ENCODE results near the gene ANG.

DNA sequence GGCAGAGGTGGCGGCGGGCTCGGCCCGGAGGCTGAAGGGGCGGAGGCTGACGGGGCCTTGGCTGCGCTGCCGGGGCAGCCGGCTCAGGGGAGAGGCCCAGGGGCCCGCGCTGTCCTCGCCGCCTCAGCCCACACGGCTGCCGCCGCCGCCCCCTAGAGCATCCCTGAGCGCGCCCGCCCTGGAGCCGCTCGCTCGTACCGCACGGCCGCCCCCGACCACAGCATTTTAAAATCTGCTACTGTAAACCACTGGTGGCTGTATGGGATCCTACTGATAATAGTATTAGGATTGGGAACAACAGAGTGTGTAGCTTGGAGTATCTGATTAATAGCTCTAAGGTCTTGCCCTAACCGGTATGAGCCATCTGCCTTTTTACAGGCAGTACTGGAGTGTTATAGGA is 34.9 kb downstream of the ANG start:
- TF ChIP-seq, protein P1, sequence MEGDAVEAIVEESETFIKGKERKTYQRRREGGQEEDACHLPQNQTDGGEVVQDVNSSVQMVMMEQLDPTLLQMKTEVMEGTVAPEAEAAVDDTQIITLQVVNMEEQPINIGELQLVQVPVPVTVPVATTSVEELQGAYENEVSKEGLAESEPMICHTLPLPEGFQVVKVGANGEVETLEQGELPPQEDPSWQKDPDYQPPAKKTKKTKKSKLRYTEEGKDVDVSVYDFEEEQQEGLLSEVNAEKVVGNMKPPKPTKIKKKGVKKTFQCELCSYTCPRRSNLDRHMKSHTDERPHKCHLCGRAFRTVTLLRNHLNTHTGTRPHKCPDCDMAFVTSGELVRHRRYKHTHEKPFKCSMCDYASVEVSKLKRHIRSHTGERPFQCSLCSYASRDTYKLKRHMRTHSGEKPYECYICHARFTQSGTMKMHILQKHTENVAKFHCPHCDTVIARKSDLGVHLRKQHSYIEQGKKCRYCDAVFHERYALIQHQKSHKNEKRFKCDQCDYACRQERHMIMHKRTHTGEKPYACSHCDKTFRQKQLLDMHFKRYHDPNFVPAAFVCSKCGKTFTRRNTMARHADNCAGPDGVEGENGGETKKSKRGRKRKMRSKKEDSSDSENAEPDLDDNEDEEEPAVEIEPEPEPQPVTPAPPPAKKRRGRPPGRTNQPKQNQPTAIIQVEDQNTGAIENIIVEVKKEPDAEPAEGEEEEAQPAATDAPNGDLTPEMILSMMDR (conservative IDR thresholded peaks at IDR 0.05 in 1 of 2, IDR thresholded peaks at IDR 0.05 in 1 of 2; ENCODE audit: low read depth in 1 of 2, low read length in 2 of 2): no peak
- TF ChIP-seq EZH2 (IDR thresholded peaks at IDR 0.05; ENCODE audit: low read length, missing control alignments): no peak

Data from fibroblast of lung (primary cell).